Activated naive CD4-positive, alpha-beta T cell treated with anti-CD3 and anti-CD28 coated beads, Interleukin-2, amount 10 ng/mL, durations not matched to agents 7 days and 5 days (primary cell): ENCODE data around the gene TP73.

Source experiments
- CTCF ChIA-PET: fragments of 350-600 bp; sonication (Branson Sonifier 250); formaldehyde crosslinking; loops from one replicate; lab custom pipeline; 2021; ENCODE audit warnings: antibody characterized with exemption; lab: Charles Lee
- DNase-seq: peaks from one replicate; pipeline ENCODE4 v3.0.0-alpha.2; 2020
- H3K27ac Mint-ChIP-seq: one replicate; pipeline ENCODE4 v1.8.0; 2021; ENCODE audit warnings: mild to moderate bottlenecking, moderate library complexity, mixed read lengths
- H3K27me3 Mint-ChIP-seq: one replicate; pipeline ENCODE4 v1.8.0; 2021; ENCODE audit warnings: mild to moderate bottlenecking, mixed read lengths
- H3K36me3 Mint-ChIP-seq: one replicate; pipeline ENCODE4 v1.8.0; 2021; ENCODE audit warnings: mixed read lengths
- H3K4me1 Mint-ChIP-seq: one replicate; pipeline ENCODE4 v1.8.0; 2021; ENCODE audit warnings: mixed read lengths
- H3K4me3 Mint-ChIP-seq: one replicate; pipeline ENCODE4 v1.8.0; 2021; ENCODE audit warnings: mild to moderate bottlenecking, moderate library complexity, mixed read lengths
- H3K9me3 Mint-ChIP-seq: one replicate; pipeline ENCODE4 v1.8.0; 2021; ENCODE audit warnings: mixed read lengths

TP73 gene

GRCh38 chr1:3651930-3652547 is at the start of gene TP73:
TP73 (plus strand) TSS chr1:3652516; CDS start chr1:3682366, 29,850 bp downstream.
- Mint-ChIP-seq H3K36me3 (peaks cover 8% of the 10 kb centered on the region), H3K27me3 (peaks cover 67% of the 10 kb centered on the region), H3K4me1 (peaks cover 28% of the 10 kb centered on the region), H3K27ac (no peak within 1 kb of the TSS), H3K9me3 (no peaks in the 10 kb centered on the region), H3K4me3 (peak within 1 kb of the TSS; percentile 45)
- peak; percentile 42 for DNase-seq
- CTCF ChIA-PET: interaction anchor here (0.6 to 0.7 kb wide), 2 partner anchors 22 to 33 kb away, joined by 3 read pairs; no protein-coding TSS in a partner anchor

GRCh38 chr1:3603156-3603555 is 49.2 kb upstream of the TP73 start:
- peaks cover 3% of the 10 kb centered on the region for H3K4me1 Mint-ChIP-seq
- no peak for DNase-seq
- CTCF ChIA-PET: no interaction called here
- no peaks in the 10 kb centered on the region for H3K36me3 Mint-ChIP-seq
- no peak overlapping the region for H3K27ac Mint-ChIP-seq
- H3K9me3 Mint-ChIP-seq: no peaks in the 10 kb centered on the region
- H3K27me3 Mint-ChIP-seq: peaks cover under 1% of the 10 kb centered on the region
- H3K4me3 Mint-ChIP-seq: no peak overlapping the region

GRCh38 chr1:3603571-3604467 is 48.5 kb upstream of the TP73 start:
- Mint-ChIP-seq H3K4me1 (no peaks in the 10 kb centered on the region), H3K27me3 (peaks cover 7% of the 10 kb centered on the region), H3K4me3 (no peak overlapping the region), H3K36me3 (no peaks in the 10 kb centered on the region), H3K9me3 (no peaks in the 10 kb centered on the region), H3K27ac (no peak overlapping the region)
- CTCF ChIA-PET: no interaction called here
- no peak for DNase-seq

- Mint-ChIP-seq H3K4me3 (no peak overlapping the region), H3K4me1 (no peaks in the 10 kb centered on the region), H3K36me3 (no peaks in the 10 kb centered on the region), H3K27ac (no peak overlapping the region), H3K9me3 (no peaks in the 10 kb centered on the region), H3K27me3 (peaks cover 14% of the 10 kb centered on the region)
- CTCF ChIA-PET: no interaction called here
- no peak for DNase-seq
These were observed 47.8 kb upstream of the TP73 start for GRCh38 chr1:3604468-3604974.

- Mint-ChIP-seq H3K27me3 (peaks cover 21% of the 10 kb centered on the region), H3K36me3 (no peaks in the 10 kb centered on the region), H3K9me3 (no peaks in the 10 kb centered on the region), H3K4me1 (no peaks in the 10 kb centered on the region), H3K27ac (no peak overlapping the region), H3K4me3 (no peak overlapping the region)
- no peak for DNase-seq
- CTCF ChIA-PET: no interaction called here
These were observed 47.1 kb upstream of the TP73 start for GRCh38 chr1:3604997-3605823.

- Mint-ChIP-seq H3K9me3 (no peaks in the 10 kb centered on the region), H3K4me1 (peaks cover 7% of the 10 kb centered on the region), H3K27me3 (peaks cover 40% of the 10 kb centered on the region), H3K4me3 (no peak overlapping the region), H3K36me3 (no peaks in the 10 kb centered on the region), H3K27ac (no peak overlapping the region)
- CTCF ChIA-PET: interaction anchor here (0.7 to 1.3 kb wide), 3 partner anchors 12 to 16 kb away, joined by 3 read pairs; no protein-coding TSS in a partner anchor
- no peak for DNase-seq
These were observed 45.3 kb upstream of the TP73 start for GRCh38 chr1:3606779-3607702.

GRCh38 chr1:3607703-3608065 is 44.6 kb upstream of the TP73 start:
- Mint-ChIP-seq H3K4me1 (peaks cover 7% of the 10 kb centered on the region), H3K9me3 (no peaks in the 10 kb centered on the region), H3K36me3 (no peaks in the 10 kb centered on the region), H3K27me3 (peaks cover 46% of the 10 kb centered on the region), H3K4me3 (no peak overlapping the region), H3K27ac (no peak overlapping the region)
- no peak for DNase-seq
- CTCF ChIA-PET: interaction anchor here (0.9 kb wide), 1 partner anchor 14 kb away, joined by 3 read pairs; no protein-coding TSS in a partner anchor

GRCh38 chr1:3608154-3608553 is 44.2 kb upstream of the TP73 start:
- H3K9me3 Mint-ChIP-seq: no peaks in the 10 kb centered on the region
- CTCF ChIA-PET: interaction anchor here (0.9 to 1.4 kb wide), 2 partner anchors 11 to 14 kb away, joined by 3 to 7 read pairs; no protein-coding TSS in a partner anchor
- peaks cover 51% of the 10 kb centered on the region for H3K27me3 Mint-ChIP-seq
- H3K4me1 Mint-ChIP-seq: peaks cover 7% of the 10 kb centered on the region
- no peak overlapping the region for H3K4me3 Mint-ChIP-seq
- H3K27ac Mint-ChIP-seq: no peak overlapping the region
- H3K36me3 Mint-ChIP-seq: no peaks in the 10 kb centered on the region
- DNase-seq: no peak

- no peak overlapping the region for H3K4me3 Mint-ChIP-seq
- no peaks in the 10 kb centered on the region for H3K9me3 Mint-ChIP-seq
- CTCF ChIA-PET: interaction anchor here (1.4 kb wide), 1 partner anchor 10 kb away, joined by 7 read pairs; no protein-coding TSS in a partner anchor
- peaks cover 7% of the 10 kb centered on the region for H3K4me1 Mint-ChIP-seq
- no peak overlapping the region for H3K27ac Mint-ChIP-seq
- H3K27me3 Mint-ChIP-seq: peaks cover 61% of the 10 kb centered on the region
- no peaks in the 10 kb centered on the region for H3K36me3 Mint-ChIP-seq
- no peak for DNase-seq
These were observed 43.1 kb upstream of the TP73 start for GRCh38 chr1:3609016-3609768.

- no peaks in the 10 kb centered on the region for H3K9me3 Mint-ChIP-seq
- H3K27ac Mint-ChIP-seq: no peak overlapping the region
- peaks cover 7% of the 10 kb centered on the region for H3K4me1 Mint-ChIP-seq
- DNase-seq: no peak
- no peak overlapping the region for H3K4me3 Mint-ChIP-seq
- CTCF ChIA-PET: interaction anchor here (1.6 kb wide), 1 partner anchor 9 kb away, joined by 5 read pairs; no protein-coding TSS in a partner anchor
- H3K27me3 Mint-ChIP-seq: peaks cover 67% of the 10 kb centered on the region
- H3K36me3 Mint-ChIP-seq: no peaks in the 10 kb centered on the region
These were observed 42.4 kb upstream of the TP73 start for GRCh38 chr1:3609769-3610526.

- no peak for DNase-seq
- no peaks in the 10 kb centered on the region for H3K9me3 Mint-ChIP-seq
- H3K36me3 Mint-ChIP-seq: no peaks in the 10 kb centered on the region
- H3K27ac Mint-ChIP-seq: no peak overlapping the region
- H3K4me3 Mint-ChIP-seq: peak overlapping the region; percentile 31
- CTCF ChIA-PET: interaction anchor here (1.6 kb wide), 1 partner anchor 9 kb away, joined by 5 read pairs; no protein-coding TSS in a partner anchor
- H3K4me1 Mint-ChIP-seq: peaks cover 7% of the 10 kb centered on the region
- H3K27me3 Mint-ChIP-seq: peaks cover 72% of the 10 kb centered on the region
These were observed 41.7 kb upstream of the TP73 start for GRCh38 chr1:3610527-3611169.
